ENCODE data around the gene PRRG4. TPM values are rescaled to one million over a fixed set of nuclear protein-coding genes. Genes with fewer than 3 reads are reported as not detected.

PRRG4 gene
- total RNA-seq, 1 experiment from 2014 or later: 1.2 TPM

DNA sequence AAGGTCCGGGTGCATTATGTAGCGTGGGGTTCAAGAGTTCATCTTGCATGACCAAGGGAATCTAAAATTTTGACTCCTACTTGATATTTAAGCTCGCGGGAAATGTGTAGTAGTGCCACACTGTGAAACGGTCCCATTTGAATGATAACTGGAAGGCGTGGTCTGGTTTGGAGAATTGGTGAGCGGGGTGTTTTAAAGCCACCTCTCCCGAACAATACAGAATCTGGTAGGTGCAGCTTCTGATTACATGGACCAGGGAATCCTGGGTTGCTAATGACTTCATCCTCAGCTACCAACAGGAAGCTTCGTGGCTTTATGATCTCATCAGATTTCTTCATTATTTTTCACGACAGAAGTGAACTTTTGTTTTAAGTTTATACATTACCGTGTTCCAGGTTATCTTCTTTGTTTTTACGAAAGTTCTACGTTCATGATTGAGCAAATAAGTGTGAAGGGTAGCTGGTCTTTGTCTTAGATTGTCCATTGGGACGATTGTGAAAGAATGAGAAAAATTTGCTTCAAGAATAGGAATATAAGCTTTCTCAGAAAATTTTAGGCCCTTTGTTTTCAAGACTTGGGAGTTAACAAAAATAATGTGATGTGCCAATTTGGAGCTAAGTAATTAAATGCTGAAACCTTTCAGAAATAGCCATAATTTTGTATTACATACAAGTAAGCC is 64.6 kb downstream of the PRRG4 start:
- no peak overlapping the region for H2BK120ac ChIP-seq (ENCODE audit: low read depth, low read length, poor library complexity, severe bottlenecking)
- peaks cover 2% of the 10 kb centered on the region for H3K79me1 ChIP-seq (ENCODE audit: insufficient read depth, low read depth, low read length, poor library complexity, severe bottlenecking)
- H3K9me3 Mint-ChIP-seq: peaks cover 8% of the 10 kb centered on the region in 2 experiments
- H3K4me2 ChIP-seq (ENCODE audit: insufficient read depth, insufficient read length, low read length): peak overlapping the region; percentile 85
- peaks cover 46 to 49% of the 10 kb centered on the region in 2 experiments for H3K4me1 Mint-ChIP-seq
- H3K4me1 ChIP-seq (ENCODE audit: insufficient read depth, low read length): peaks cover 6% of the 10 kb centered on the region
- H3K36me3 Mint-ChIP-seq (ENCODE audit: insufficient read depth in 1 of 3, low read depth in 3 of 3): peaks cover 11 to 47% (median 42%) of the 10 kb centered on the region in 3 experiments
- H3K27ac Mint-ChIP-seq: peak overlapping the region; percentile 98 to 99 (median 98)
- H4K5ac ChIP-seq (ENCODE audit: insufficient read length, low read depth, low read length): no peak overlapping the region
- peaks cover 54% of the 10 kb centered on the region for H3K79me2 ChIP-seq (ENCODE audit: insufficient read depth, low read length)
- no peaks in the 10 kb centered on the region for H4K20me1 ChIP-seq (ENCODE audit: control insufficient read depth, insufficient read depth, insufficient read length)
- peak overlapping the region; percentile 90 to 95 for H3K4me3 Mint-ChIP-seq
- no peak overlapping the region for H4K8ac ChIP-seq (replicated peaks; ENCODE audit: insufficient read length, low read depth, low read length)
- no peak overlapping the region for H3K23ac ChIP-seq (ENCODE audit: insufficient read length, low read depth, low read length)
- peak overlapping the region; percentile 85 for H3K9ac ChIP-seq (ENCODE audit: extremely low read depth, insufficient read length, low read length)
- no peak overlapping the region for H3T11ph ChIP-seq (ENCODE audit: low read length)
- no peaks in the 10 kb centered on the region for H3K27me3 Mint-ChIP-seq (ENCODE audit: low read depth)
- no peak overlapping the region for H2BK20ac ChIP-seq (ENCODE audit: low read depth, low read length, poor library complexity, severe bottlenecking)
- H2AFZ ChIP-seq (ENCODE audit: low read length): no peak overlapping the region
- H2AK5ac ChIP-seq (ENCODE audit: insufficient read length, low read length): no peak overlapping the region
- TF ChIP-seq, protein P1, sequence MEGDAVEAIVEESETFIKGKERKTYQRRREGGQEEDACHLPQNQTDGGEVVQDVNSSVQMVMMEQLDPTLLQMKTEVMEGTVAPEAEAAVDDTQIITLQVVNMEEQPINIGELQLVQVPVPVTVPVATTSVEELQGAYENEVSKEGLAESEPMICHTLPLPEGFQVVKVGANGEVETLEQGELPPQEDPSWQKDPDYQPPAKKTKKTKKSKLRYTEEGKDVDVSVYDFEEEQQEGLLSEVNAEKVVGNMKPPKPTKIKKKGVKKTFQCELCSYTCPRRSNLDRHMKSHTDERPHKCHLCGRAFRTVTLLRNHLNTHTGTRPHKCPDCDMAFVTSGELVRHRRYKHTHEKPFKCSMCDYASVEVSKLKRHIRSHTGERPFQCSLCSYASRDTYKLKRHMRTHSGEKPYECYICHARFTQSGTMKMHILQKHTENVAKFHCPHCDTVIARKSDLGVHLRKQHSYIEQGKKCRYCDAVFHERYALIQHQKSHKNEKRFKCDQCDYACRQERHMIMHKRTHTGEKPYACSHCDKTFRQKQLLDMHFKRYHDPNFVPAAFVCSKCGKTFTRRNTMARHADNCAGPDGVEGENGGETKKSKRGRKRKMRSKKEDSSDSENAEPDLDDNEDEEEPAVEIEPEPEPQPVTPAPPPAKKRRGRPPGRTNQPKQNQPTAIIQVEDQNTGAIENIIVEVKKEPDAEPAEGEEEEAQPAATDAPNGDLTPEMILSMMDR (conservative IDR thresholded peaks at IDR 0.05): no peak
- no peaks in the 10 kb centered on the region for H3K9me3 ChIP-seq (ENCODE audit: control insufficient read depth, low read depth, low read length)
- no CpG with 5 or more reads among the region's 14 CpGs for WGBS (ENCODE audit: extremely low coverage, insufficient read length, low lambda C conversion rate)
- H3K27ac ChIP-seq (ENCODE audit: insufficient read length, low read depth, low read length): peak overlapping the region; percentile 76
- H3K4ac ChIP-seq (ENCODE audit: low read depth, low read length): no peak overlapping the region; the same call in 1 of the 2 replicates
- H2BK15ac ChIP-seq (ENCODE audit: low read depth, low read length): no peak overlapping the region
- no peak overlapping the region for H3K18ac ChIP-seq (ENCODE audit: insufficient read length, low read depth, low read length)
- H3K27me3 ChIP-seq (ENCODE audit: insufficient read depth, low read length): no peaks in the 10 kb centered on the region
- H4K91ac ChIP-seq (ENCODE audit: insufficient read length, low read depth, low read length): no peak overlapping the region
- H3K14ac ChIP-seq (ENCODE audit: insufficient read depth, low read length): no peak overlapping the region; the same call in 1 of the 2 replicates
- peaks cover 4% of the 10 kb centered on the region for H3K23me2 ChIP-seq (ENCODE audit: insufficient read length, low read depth, low read length, poor library complexity, severe bottlenecking)
- H3K56ac ChIP-seq (ENCODE audit: insufficient read length, low read depth, low read length): no peak overlapping the region
- H2BK5ac ChIP-seq (ENCODE audit: insufficient read length, low read length): no peak overlapping the region
- H2BK12ac ChIP-seq (ENCODE audit: insufficient read length, low read depth, low read length): no peak overlapping the region
- DNase-seq: peak; percentile 62

All from H9 (cell line).